ENCODE measurements around the gene KIF5C. TPM values are rescaled to one million over a fixed set of nuclear protein-coding genes. Genes with fewer than 3 reads are reported as not detected.
"Not testable (repeated sequence)": the region's sequence is repeated elsewhere in the genome, so short reads cannot be mapped to it uniquely, and the experiment has no call there.

The KIF5C gene
- total RNA-seq, 1 donor from 2014 or later = 0.33 TPM

DNA sequence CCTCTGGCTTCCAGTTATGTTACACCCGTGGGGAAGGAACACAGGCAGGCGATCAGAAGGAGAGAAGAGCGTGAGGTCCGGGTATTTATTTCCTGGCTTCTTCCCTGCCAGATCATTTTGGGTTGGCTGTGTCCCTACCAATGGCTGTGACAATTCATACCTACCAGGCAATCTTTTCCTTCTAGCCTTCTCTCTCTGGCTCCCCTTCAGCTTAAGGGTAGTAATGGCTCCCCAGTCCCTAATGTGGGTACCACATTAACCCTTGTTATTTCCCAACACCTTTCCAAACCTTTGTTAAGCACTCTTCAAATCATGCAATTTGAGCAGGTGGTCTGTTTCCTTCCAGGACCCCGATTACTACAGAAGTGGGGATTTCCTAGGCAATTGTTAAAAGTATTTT lies 84.7 kb downstream of the KIF5C start:
- DNase-seq (ENCODE audit: low spot score) (no peak), ATAC-seq (no peak)

- DNase-seq (ENCODE audit: low spot score) (no peak), ATAC-seq (no peak)
Observed at GRCh38 chr2:148960483-148960882, 85.5 kb downstream of the KIF5C start.

GRCh38 chr2:148963461-148963860 lies 88.4 kb downstream of the KIF5C start:
- no peak for DNase-seq (ENCODE audit: low spot score)
- ATAC-seq = no peak

DNA sequence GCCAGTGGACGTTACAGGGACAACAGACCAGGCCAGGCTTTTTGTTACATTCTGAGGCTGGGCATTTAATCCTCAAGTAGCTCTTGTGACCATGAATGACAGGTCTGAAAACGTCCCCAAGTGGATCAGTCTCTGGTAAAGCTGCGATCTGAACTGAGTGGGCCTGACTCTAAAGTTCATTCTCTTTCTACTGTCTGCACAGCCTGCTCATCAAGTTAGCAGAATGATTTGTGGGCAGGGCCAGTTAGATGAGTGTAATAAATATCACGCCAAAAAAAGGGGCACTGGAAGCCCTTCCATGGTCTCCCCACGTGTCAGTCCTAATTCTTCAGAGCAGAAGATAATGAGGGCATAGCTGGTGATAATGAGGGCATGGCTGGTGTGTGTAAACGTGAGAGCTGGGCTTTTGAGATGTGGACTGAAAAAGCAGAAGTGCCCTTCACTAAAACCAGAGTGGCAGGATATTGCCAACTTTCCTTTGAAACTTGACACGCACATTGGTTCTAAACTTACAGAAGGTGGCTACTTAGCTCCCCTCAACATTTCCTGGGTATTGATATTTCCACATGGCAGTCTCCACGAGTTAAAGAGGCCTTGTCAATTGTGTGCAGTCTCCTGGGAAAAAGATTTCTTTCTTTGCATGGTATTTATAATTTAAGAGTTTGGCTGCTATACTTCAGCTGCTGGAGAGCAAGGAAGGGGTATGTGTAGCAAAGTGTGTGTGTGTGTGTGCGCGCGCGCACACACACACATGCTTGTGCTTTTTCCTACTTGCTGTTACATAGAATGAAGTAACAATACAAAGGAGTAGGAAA lies 90.8 kb downstream of the KIF5C start:
- no peak for ATAC-seq
- DNase-seq (ENCODE audit: low spot score) = no peak

DNA sequence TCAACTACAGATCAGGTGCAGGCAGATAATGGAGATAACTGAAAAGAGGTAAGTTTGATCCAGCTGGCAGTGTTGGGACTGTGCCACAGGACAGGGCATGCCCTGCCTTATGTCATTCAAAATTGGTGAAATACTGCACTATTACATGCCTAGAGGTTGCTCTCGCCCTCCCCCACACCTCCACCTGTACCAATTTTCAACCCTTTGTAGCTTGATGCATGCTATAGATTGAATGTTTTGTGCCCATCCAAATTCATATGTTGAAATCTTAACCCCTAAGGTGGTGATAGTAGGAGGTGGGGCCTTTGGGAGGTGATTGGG lies 91.4 kb downstream of the KIF5C start:
- no peak for DNase-seq (ENCODE audit: low spot score)
- no peak for ATAC-seq

DNA sequence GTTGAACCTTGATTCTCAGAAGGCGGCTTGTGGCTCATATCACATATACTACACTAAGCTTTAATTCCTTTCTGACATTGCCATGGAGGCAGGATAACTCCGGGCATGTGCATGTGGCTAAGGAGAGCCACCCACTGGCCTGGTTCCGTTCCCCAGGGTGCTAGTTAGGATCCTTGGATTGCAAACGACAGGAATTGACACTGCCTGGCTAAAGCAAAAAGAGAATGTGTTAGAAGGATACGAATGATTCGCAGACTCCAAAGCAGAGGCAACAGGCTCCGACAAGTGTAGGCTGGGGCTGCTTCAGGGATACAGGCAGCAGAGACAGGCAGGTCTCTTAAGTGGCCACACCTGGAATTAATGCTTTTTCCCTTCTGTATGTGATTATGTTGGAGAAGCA lies 92.0 kb downstream of the KIF5C start:
- ATAC-seq (no peak), DNase-seq (ENCODE audit: low spot score) (no peak)

- ATAC-seq (no peak), DNase-seq (ENCODE audit: low spot score) (no peak)
Observed at GRCh38 chr2:148967578-148967977, 92.6 kb downstream of the KIF5C start.

DNA sequence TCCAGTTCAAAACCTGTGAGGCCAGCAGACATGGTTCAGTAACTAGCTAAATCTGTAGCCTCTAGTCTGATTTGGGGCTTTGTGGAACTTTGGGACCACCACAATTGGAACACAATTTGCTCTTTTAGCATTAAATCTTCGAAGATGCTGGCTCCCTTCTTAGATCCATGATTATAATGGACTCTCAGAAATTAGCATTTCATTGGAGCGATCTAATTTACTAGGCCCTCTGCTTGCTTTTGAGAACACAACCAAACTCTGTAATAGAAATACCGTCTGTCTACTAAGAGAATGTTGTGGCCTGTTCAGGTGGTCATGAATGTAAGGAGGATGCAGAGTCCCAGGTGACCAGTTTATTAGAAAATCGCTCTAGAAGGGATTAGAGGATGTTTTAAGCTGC lies 93.3 kb downstream of the KIF5C start:
- DNase-seq (ENCODE audit: low spot score) (no peak), ATAC-seq (no peak)

- DNase-seq (ENCODE audit: low spot score) (no peak), ATAC-seq (no peak)
Observed at GRCh38 chr2:148968776-148969319, 93.8 kb downstream of the KIF5C start.

DNA sequence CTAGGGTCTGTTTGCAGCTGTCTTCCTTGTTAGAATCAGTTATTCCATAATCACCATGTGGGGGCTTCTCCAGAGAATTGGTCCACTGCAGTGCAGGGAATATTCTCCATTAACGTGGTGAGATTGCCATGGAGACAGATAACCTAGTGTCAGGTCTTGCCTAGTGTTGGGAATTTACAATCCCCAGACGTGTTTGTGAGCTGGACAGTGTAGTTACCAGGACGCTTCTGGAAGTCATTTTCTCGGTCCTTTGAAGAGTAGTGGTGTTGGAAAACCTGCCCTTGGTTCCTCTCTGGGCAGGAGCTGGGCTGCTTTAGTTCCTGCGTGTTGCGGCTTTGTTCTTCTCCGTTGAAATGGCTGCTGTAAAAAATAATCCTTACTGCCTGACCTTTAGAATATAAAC lies 94.6 kb downstream of the KIF5C start:
- no peak for ATAC-seq

GRCh38 chr2:148970385-148970784 lies 95.4 kb downstream of the KIF5C start:
- no peak for ATAC-seq
- DNase-seq (ENCODE audit: low spot score) = no peak

More for the DNA sequence above, 94.6 kb downstream of the KIF5C start:
- no peak for DNase-seq (ENCODE audit: low spot score)

DNA sequence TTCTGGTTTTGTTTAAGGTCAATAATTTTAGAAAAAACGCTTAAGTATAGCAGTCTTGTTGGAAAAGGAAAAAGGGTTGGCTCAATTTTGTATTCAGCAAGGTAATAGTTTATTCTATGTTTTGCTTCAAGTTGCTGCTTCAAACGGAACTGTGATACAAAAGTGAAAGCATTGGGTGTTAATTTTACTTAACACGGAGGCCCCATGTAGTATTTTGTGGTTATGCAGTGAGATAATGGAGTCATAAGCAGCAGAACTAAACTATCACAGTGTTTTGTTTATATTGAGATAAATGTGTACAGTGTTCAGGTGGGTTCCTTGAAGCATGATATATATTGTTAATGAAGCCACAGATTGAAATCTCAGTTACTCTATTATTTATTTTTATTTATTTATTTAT lies 96.5 kb downstream of the KIF5C start:
- DNase-seq (ENCODE audit: low spot score) = no peak
- no peak for ATAC-seq

DNA sequence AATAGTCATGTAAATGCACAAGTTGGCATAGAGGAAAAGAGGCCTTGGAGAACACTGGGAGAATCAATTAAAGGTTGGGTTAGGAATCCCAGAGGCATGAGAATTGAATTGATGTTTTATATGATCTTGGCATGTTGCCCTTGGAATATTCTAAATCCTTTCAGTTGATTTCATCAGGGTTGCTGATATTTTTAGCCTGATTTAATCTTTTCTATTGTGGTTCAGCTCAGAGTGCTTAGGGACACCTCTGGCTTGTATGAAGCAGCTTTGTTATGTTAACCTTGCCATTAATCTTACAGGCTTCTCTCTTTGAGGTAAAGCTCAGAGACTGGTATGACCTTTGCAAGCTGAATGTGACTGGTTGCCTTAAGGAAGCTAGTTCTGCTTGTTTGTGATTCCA lies 99.1 kb downstream of the KIF5C start:
- DNase-seq (ENCODE audit: low spot score) (no peak), ATAC-seq (no peak)

- no peak for ATAC-seq
Observed at GRCh38 chr2:148978026-148978685, 103.1 kb downstream of the KIF5C start.

DNA sequence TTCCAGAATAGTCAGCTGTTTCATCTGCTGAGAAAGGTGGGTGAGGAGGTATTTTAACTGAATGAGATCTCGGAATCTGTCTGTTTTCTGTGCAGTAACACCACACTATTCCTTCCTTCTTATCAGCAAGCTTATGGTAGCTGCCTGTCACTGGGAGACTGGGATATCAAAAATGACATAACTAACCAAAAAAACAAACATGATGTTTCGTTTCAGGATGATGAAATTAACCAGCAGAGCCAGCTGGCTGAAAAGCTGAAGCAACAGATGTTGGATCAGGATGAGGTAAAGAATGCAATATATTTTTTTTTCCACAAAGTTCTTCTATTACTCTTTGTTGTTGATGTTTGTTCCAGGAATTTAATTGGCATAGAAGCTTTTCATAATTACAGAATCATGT lies 103.7 kb downstream of the KIF5C start:
- DNase-seq (ENCODE audit: low spot score) = no peak
- ATAC-seq = peak; percentile 66

More at GRCh38 chr2:148978026-148978685, 103.1 kb downstream of the KIF5C start:
- no peak for DNase-seq (ENCODE audit: low spot score)

DNA sequence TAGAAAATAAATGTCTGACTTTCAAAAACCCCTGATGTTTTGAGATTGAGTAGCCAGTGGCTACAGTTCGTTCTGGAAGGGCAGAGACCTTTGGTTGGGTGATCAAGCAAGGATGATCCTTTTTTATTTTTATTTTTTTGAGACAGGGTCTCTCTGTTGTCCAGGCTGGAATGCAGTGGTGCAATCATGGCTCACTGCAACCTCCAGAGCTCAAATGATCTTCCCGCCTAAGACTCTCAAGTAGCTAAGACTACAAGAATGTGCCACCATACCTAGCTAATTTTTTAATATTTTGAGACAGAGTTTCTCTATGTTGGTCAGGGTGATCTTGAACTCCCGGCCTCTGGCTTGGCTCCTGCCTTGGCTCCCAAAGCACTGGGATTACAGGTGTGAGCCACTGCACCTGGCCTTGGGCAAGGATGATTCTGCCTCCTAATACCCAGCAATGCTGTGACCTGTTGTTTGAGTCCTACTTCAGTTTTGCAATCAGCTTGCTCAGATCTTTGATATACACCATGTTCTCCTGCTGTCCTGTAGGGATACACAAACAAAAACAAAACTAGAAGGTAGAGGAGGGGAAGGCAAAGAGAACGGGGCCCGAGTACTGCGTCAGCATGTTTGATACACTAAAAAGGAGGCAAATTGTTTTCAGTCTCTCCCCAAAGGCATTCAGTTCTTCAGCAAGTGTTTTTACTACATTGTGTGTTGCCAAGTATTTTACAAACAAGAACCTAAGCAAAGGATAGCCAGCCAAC lies 104.3 kb downstream of the KIF5C start:
- ATAC-seq = peak; percentile 78
- DNase-seq (ENCODE audit: low spot score) = no peak

DNA sequence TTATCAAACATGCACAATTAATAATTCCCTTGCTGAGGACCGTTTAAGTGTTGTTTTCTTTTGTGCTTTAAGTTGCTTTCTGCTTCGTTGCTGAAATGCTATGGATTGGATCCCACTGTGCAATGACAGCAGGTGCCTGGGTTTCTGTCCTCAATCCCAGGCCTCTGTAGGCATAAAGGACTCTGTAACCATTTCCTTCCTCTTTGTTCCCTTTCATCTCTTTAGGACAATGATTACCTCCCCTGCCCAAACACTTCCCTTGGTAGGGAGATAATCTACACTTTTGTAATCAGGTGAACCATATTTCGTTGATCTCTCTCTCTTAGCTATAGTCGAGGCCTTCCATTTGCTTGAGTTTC lies 104.9 kb downstream of the KIF5C start:
- ATAC-seq (peak; percentile 10), DNase-seq (ENCODE audit: low spot score) (no peak)

- DNase-seq (ENCODE audit: low spot score); ATAC-seq: not testable (repeated sequence)
Observed at GRCh38 chr2:148980496-148980895, 105.5 kb downstream of the KIF5C start.

DNA sequence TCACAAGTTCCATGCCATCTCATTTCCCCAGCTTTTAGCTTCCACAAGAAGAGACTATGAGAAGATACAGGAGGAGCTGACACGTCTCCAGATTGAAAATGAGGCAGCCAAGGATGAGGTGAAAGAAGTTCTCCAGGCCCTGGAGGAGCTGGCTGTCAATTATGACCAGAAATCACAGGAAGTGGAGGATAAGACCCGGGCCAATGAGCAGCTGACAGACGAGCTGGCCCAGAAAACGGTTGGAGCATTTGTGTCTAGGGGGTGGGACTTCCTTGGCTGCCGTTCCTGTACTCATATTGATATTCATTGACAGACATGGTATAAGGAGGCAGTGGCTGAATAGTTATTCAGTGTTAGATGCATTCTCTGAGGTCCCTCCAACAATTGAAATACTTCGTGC lies 106.3 kb downstream of the KIF5C start:
- ATAC-seq (no peak), DNase-seq (ENCODE audit: low spot score) (no peak)

DNA sequence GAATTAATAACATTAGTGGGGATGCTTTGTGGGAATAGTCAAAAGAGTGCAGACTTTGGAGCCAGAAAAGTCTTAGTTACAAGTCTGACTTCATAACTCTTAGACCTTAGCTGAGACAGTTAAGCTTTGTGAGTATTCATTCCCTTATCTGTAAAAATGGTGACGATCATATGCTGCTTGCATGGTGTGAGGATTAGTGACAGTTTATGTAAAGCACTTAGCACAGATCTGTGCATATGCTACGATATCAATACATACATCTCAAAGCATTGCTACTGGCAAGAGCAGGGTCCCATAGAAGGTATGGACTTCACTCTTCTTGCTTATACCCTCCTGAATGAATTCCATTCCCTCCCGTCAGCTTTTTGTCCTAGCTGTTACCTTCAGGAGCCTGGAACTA lies 106.8 kb downstream of the KIF5C start:
- DNase-seq (ENCODE audit: low spot score) = no peak
- no peak for ATAC-seq

DNA sequence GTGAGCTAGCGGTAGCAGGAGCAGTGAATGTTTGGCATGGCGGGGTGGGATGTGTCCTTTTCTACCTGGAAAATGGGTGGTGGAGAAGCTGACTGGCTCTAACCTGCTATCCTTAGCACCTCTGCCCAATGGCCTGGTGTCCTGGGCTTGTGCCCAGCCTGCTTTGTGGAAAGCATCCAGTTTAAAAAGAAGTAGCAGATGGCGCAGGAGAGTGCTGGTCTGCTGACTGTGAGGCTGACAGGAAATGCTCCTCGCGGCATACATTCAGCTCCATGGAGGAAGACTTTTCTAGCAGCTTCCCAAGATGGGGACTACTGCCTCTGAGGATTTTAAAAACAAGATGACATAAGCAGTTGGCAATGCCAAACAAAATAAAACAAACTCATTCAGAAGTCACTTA lies 107.3 kb downstream of the KIF5C start:
- ATAC-seq (peak; percentile 50), DNase-seq (ENCODE audit: low spot score) (no peak)

GRCh38 chr2:148983896-148984295 lies 108.9 kb downstream of the KIF5C start:
- DNase-seq (ENCODE audit: low spot score) = no peak
- ATAC-seq = no peak

Measured in left lobe of liver (tissue), 2 donors.